BLaER1 treated with 17β-estradiol and CSF1 and Interleukin-3, amounts not matched to agents 10 nM and 100 nM (cell line): ENCODE measurements around the gene CNBP.
A peak's percentile ranks its signal among the peaks of the same experiment; 100 is the strongest.

ENCODE experiments used
- H3K27ac ChIP-seq, 11 experiments: shearing (Covaris generic); formaldehyde crosslinking; 2 replicates each; pipeline ENCODE4 v1.8.1; 2022
- H3K27me3 ChIP-seq, 11 experiments: shearing (Covaris generic); formaldehyde crosslinking; 2 replicates each; pipeline ENCODE4 v1.8.1; 2022
- H3K36me3 ChIP-seq, 11 experiments: shearing (Covaris generic); formaldehyde crosslinking; 2 replicates each; pipeline ENCODE4 v1.8.1; 2022
- H3K4me1 ChIP-seq, 10 experiments: shearing (Covaris generic); formaldehyde crosslinking; 2 replicates each; pipeline ENCODE4 v1.8.1; 2022
- H3K4me2 ChIP-seq, 11 experiments: shearing (Covaris generic); formaldehyde crosslinking; 2 replicates each; pipeline ENCODE4 v1.8.1; 2022
- H3K4me3 ChIP-seq, 10 experiments: shearing (Covaris generic); formaldehyde crosslinking; 2 replicates each; pipeline ENCODE4 v1.8.1; 2022
- H3K9ac ChIP-seq, 11 experiments: shearing (Covaris generic); formaldehyde crosslinking; 2 replicates each; pipeline ENCODE4 v1.8.1; 2022
- H3K9me3 ChIP-seq, 11 experiments: shearing (Covaris generic); formaldehyde crosslinking; replicated peaks in 1 of 11; 2 replicates each; pipeline ENCODE4 v1.8.1; 2022
- H4K20me1 ChIP-seq, 11 experiments: shearing (Covaris generic); formaldehyde crosslinking; 2 replicates each; pipeline ENCODE4 v1.8.1; 2022
- Cebpa-rat ChIP-seq, 11 experiments: shearing (Covaris generic); IDR thresholded peaks; 2 replicates each; pipeline ENCODE4 v1.8.1; 2022

CNBP gene

DNA sequence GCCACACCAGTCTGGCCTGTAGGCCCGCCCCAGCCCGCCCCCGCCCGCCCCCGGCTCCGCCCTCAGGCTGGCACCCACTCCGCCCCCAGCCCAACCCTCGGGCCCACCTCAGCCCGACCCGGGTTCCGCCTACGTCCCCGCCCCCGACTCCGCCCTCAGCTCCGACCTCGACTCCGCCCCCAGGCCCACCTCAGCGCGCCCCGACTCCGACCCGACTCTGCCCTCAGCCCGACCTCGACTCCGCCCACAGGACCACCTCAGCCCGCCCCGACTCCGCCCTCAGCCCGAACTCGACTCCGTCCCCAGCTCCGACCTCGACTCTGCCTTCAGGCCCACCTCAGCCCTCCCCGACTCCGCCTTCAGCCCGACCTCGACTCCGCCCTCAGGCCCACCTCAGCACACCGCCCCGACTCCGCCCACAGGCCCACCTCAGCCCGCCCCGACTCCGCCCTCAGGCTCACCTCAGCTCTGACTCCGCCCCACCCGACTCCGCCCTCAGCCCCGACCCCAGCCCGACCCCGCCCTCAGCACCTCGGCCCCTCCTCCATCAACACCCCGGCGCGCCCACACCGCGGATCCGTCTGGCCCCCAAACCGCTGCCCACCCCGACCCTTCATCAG, 61.8 kb downstream of the CNBP start, which contains the start of gene RAB43:
TSS of gene RAB43 (minus strand) at position 13 of the 620 bp plus-strand sequence. CDS start 315 bp downstream, outside the sequence.
- H3K4me2 ChIP-seq = peak within 1 kb of the TSS; percentile 82 to 100 (median 98)
- H3K9me3 ChIP-seq = no peaks in the 10 kb centered on the region
- H3K27me3 ChIP-seq = peaks cover 0 to 22% (median 0%) of the 10 kb centered on the region in 11 experiments; a peak in 5 of 22 replicates
- H3K4me3 ChIP-seq = peak within 1 kb of the TSS; percentile 78 to 92 (median 90)
- H3K27ac ChIP-seq = peak within 1 kb of the TSS; percentile 90 to 100 (median 96)
- peaks cover 53 to 80% (median 74%) of the 10 kb centered on the region in 10 experiments for H3K4me1 ChIP-seq
- H3K9ac ChIP-seq = peak within 1 kb of the TSS; percentile 89 to 99 (median 96)
- H4K20me1 ChIP-seq = peaks cover 15 to 70% (median 32%) of the 10 kb centered on the region in 11 experiments; a peak in 21 of 22 replicates
- peaks cover 7 to 29% (median 21%) of the 10 kb centered on the region in 11 experiments; a peak in 19 of 22 replicates for H3K36me3 ChIP-seq
- TF ChIP-seq Cebpa-rat (IDR thresholded peaks at IDR 0.05) = no peak

GRCh38 chr3:129121016-129121791, 62.5 kb downstream of the CNBP start:
- peak overlapping the region; percentile 89 to 99 (median 96) for H3K9ac ChIP-seq
- H3K36me3 ChIP-seq = peaks cover 7 to 25% (median 21%) of the 10 kb centered on the region in 11 experiments; a peak in 19 of 22 replicates
- H3K27me3 ChIP-seq = peaks cover 0 to 17% (median 0%) of the 10 kb centered on the region in 11 experiments; a peak in 4 of 22 replicates
- peaks cover 53 to 80% (median 74%) of the 10 kb centered on the region in 10 experiments for H3K4me1 ChIP-seq
- peak overlapping the region; percentile 90 to 100 (median 96) for H3K27ac ChIP-seq
- H4K20me1 ChIP-seq = peaks cover 10 to 69% (median 29%) of the 10 kb centered on the region in 11 experiments; a peak in 20 of 22 replicates
- no peaks in the 10 kb centered on the region for H3K9me3 ChIP-seq
- TF ChIP-seq Cebpa-rat (IDR thresholded peaks at IDR 0.05) = no peak
- peak overlapping the region; percentile 81 to 100 (median 98) for H3K4me2 ChIP-seq
- peak overlapping the region; percentile 78 to 92 (median 90) for H3K4me3 ChIP-seq

GRCh38 chr3:129120254-129121004, 63.3 kb downstream of the CNBP start:
- H3K4me1 ChIP-seq = peaks cover 61 to 80% (median 74%) of the 10 kb centered on the region in 10 experiments

DNA sequence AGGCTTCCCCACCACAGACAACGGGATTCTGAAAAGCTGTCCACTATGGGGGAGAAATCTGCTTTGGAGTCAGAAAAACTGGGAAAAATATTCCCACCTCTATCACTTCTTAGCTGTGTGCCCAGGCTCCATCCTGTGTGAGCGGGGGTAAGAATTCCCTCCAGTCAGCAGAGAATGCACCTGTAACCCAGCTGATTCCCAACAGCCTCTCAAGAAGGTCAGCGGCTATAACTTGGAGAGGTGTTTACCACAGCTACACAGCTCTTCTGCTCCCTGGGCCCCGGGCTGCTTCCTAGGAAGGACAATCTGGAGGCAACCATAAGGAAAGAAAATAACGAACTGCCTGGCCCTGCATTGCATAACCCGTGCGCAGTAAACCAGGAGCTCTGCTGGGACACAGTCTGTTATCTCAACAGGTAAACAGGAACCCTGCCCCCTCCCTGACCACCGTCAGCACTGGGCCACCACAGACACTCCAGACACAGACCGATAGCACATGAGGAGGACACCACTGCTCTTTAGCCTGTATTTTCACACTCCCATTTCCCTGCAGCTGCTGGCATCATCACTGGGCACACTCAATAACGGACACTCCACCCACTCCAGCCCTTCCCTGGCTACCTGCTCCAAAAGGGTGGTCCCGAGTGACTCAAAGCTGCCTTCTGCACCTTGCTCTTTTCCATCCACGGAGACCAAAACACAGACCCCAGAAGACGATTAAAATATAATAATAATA, 64.2 kb downstream of the CNBP start:
- peak overlapping the region; percentile 89 to 99 (median 96) for H3K9ac ChIP-seq
- peak overlapping the region; percentile 82 to 100 (median 98) for H3K4me2 ChIP-seq
- peaks cover 70 to 79% (median 77%) of the 10 kb centered on the region in 10 experiments for H3K4me1 ChIP-seq
- peak overlapping the region; percentile 78 to 92 (median 90) for H3K4me3 ChIP-seq
- no peak for TF ChIP-seq Cebpa-rat (IDR thresholded peaks at IDR 0.05)
- H3K27me3 ChIP-seq = 0 out of 22 replicates have a peak, but pooled peaks cover 0 to under 1% (median 0%) of the 10 kb centered on the region in 11 experiments
- H3K36me3 ChIP-seq = peaks cover 18 to 38% (median 31%) of the 10 kb centered on the region in 11 experiments
- H3K27ac ChIP-seq = peak overlapping the region; percentile 90 to 100 (median 96); a peak in 21 of 22 replicates
- no peaks in the 10 kb centered on the region for H3K9me3 ChIP-seq
- peaks cover 14 to 71% (median 26%) of the 10 kb centered on the region in 11 experiments; a peak in 20 of 22 replicates for H4K20me1 ChIP-seq

More at GRCh38 chr3:129120254-129121004, 63.3 kb downstream of the CNBP start:
- peak overlapping the region; percentile 82 to 100 (median 98) for H3K4me2 ChIP-seq
- TF ChIP-seq Cebpa-rat (IDR thresholded peaks at IDR 0.05) = peak in 8 of 11 experiments; percentile 10 to 93 (median 62); a peak in 10 of 22 replicates
- H3K27ac ChIP-seq = peak overlapping the region; percentile 90 to 100 (median 96)
- peaks cover 0 to 9% (median 0%) of the 10 kb centered on the region in 11 experiments; a peak in 3 of 22 replicates for H3K27me3 ChIP-seq
- peak overlapping the region; percentile 78 to 92 (median 90) for H3K4me3 ChIP-seq
- H3K36me3 ChIP-seq = peaks cover 9 to 29% (median 22%) of the 10 kb centered on the region in 11 experiments; a peak in 19 of 22 replicates
- no peaks in the 10 kb centered on the region for H3K9me3 ChIP-seq
- peak overlapping the region; percentile 89 to 99 (median 96) for H3K9ac ChIP-seq
- peaks cover 12 to 69% (median 27%) of the 10 kb centered on the region in 11 experiments; a peak in 20 of 22 replicates for H4K20me1 ChIP-seq

- Histone ChIP-seq H3K4me2 (peak overlapping the region; percentile 82 to 100 (median 98)), H3K4me1 (peaks cover 73 to 80% (median 77%) of the 10 kb centered on the region in 10 experiments), H4K20me1 (peaks cover 18 to 78% (median 33%) of the 10 kb centered on the region in 11 experiments; a peak in 21 of 22 replicates), H3K9ac (peak overlapping the region; percentile 89 to 99 (median 96)), H3K36me3 (peaks cover 26 to 46% (median 39%) of the 10 kb centered on the region in 11 experiments), H3K27me3 (no peaks in the 10 kb centered on the region), H3K27ac (peak overlapping the region; percentile 90 to 100 (median 96); a peak in 21 of 22 replicates), H3K9me3 (no peaks in the 10 kb centered on the region), H3K4me3 (peak overlapping the region; percentile 78 to 92 (median 90))
- TF ChIP-seq Cebpa-rat (IDR thresholded peaks at IDR 0.05) = no peak
These were observed 65.0 kb downstream of the CNBP start for GRCh38 chr3:129118745-129119144.
